SU-DHL-6 (cell line): Measurements from ENCODE around the gene C9orf57.

Source experiments
- EZH2phosphoT487 ChIP-seq: fragments of 200-600 bp; sonication (generic), shearing (Covaris generic); conservative IDR thresholded peaks from 2 replicates; pipeline ENCODE4 v1.6.1; 2018; ENCODE audit warnings: mild to moderate bottlenecking, antibody characterized with exemption, low read length, moderate library complexity, mixed read lengths
- TF ChIP-seq, protein P1 (sequence below): fragments of 200-600 bp; sonication (generic); IDR thresholded peaks from one replicate; pipeline ENCODE4 v1.5.1; 2017; ENCODE audit warnings: antibody characterized with exemption, mild to moderate bottlenecking, low read length, moderate library complexity; ENCODE audit not compliant: insufficient read depth, poor library complexity, severe bottlenecking

DNA sequence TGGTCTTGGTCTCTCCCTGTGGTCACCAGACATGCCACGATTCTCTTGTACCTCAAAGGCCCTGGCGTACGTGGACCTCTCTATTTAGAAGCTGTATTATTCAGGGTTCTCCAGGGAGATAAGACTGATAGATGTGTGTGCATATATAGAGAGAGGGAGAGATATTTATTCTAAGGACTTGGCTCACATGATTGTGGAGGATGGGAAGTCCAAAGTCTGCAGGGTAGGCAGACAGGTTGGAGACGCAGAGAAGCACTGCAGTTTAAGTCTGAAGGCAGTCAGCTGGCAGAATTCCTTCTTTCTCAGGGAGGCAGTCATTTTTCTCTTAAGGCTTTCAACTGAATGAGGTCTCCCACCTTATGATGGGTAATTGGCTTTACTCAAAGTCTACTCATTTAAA lies 16.3 kb downstream of the C9orf57 start:
- TF ChIP-seq, protein P1, sequence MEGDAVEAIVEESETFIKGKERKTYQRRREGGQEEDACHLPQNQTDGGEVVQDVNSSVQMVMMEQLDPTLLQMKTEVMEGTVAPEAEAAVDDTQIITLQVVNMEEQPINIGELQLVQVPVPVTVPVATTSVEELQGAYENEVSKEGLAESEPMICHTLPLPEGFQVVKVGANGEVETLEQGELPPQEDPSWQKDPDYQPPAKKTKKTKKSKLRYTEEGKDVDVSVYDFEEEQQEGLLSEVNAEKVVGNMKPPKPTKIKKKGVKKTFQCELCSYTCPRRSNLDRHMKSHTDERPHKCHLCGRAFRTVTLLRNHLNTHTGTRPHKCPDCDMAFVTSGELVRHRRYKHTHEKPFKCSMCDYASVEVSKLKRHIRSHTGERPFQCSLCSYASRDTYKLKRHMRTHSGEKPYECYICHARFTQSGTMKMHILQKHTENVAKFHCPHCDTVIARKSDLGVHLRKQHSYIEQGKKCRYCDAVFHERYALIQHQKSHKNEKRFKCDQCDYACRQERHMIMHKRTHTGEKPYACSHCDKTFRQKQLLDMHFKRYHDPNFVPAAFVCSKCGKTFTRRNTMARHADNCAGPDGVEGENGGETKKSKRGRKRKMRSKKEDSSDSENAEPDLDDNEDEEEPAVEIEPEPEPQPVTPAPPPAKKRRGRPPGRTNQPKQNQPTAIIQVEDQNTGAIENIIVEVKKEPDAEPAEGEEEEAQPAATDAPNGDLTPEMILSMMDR = no peak
- no peak for TF ChIP-seq EZH2phosphoT487
